Lower lobe of right lung (tissue), 2 donors: ENCODE data around the gene MYF6. TPM values are rescaled to one million over a fixed set of nuclear protein-coding genes. Genes with fewer than 3 reads are reported as not detected.

Experiments
- ATAC-seq, 2 donors: fragments of 200-7000 bp; cut with Tn5 transposase; one replicate each; pipeline ENCODE4 v1.9.1; 2020 to 2022; ENCODE audit warnings: mild to moderate bottlenecking in 2 of 2, moderate library complexity in 2 of 2
- DNase-seq: peaks from one replicate; pipeline ENCODE4 v3.0.0-alpha.2; 2020
- H3K27ac ChIP-seq: fragments of 200-600 bp; one replicate; pipeline ENCODE4 v1.8.0; 2022
- H3K27me3 ChIP-seq: fragments of 200-600 bp; one replicate; pipeline ENCODE4 v1.8.0; 2022; ENCODE audit warnings: low read depth
- H3K36me3 ChIP-seq: fragments of 200-600 bp; one replicate; pipeline ENCODE4 v1.8.0; 2022; ENCODE audit warnings: mild to moderate bottlenecking
- H3K4me1 ChIP-seq: fragments of 200-600 bp; one replicate; pipeline ENCODE4 v1.8.0; 2022
- H3K4me3 ChIP-seq: fragments of 200-600 bp; one replicate; pipeline ENCODE4 v1.8.0; 2022; ENCODE audit warnings: mild to moderate bottlenecking
- H3K9me3 ChIP-seq: fragments of 200-600 bp; one replicate; pipeline ENCODE4 v1.8.0; 2022
- intact Hi-C: fragments of 100-400 bp; cut with DNase I; formaldehyde crosslinking; loops from one replicate; pipeline ENCODE4 v1.11.0; 2022
- total RNA-seq: library from RNA; stranded (reverse); fragmentation: NEBNext Ultra II Directional; extraction: Animal tissue kit (Norgen Biotek cat#: 25700); gene quantifications from one replicate; pipeline ENCODE4 v1.2.1, GENCODE V29; 2021
- TF ChIP-seq, protein P1 (sequence below): fragments of 200-600 bp; IDR thresholded peaks from one replicate; pipeline ENCODE4 v1.8.0; 2022; ENCODE audit warnings: antibody characterized with exemption, mild to moderate bottlenecking
- donor health status: DM: no; HTN: yes; CAD: no; lungs with severe emphysema.

The MYF6 gene
- total RNA-seq, 1 donor from 2014 or later, result not detected

DNA sequence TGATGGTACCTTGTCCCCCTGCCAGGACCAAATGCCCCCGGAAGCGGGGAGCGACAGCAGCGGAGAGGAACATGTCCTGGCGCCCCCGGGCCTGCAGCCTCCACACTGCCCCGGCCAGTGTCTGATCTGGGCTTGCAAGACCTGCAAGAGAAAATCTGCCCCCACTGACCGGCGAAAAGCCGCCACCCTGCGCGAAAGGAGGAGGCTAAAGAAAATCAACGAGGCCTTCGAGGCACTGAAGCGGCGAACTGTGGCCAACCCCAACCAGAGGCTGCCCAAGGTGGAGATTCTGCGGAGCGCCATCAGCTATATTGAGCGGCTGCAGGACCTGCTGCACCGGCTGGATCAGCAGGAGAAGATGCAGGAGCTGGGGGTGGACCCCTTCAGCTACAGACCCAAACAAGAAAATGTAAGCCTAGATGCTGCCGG lies 410 bp downstream of the MYF6 start:
- Histone ChIP-seq H3K27ac (no peak overlapping the region), H3K9me3 (no peaks in the 10 kb centered on the region), H3K4me1 (no peaks in the 10 kb centered on the region), H3K36me3 (no peaks in the 10 kb centered on the region), H3K27me3 (peaks cover 24% of the 10 kb centered on the region), H3K4me3 (no peak overlapping the region)
- intact Hi-C loops, result no loop called here
- TF ChIP-seq, protein P1, sequence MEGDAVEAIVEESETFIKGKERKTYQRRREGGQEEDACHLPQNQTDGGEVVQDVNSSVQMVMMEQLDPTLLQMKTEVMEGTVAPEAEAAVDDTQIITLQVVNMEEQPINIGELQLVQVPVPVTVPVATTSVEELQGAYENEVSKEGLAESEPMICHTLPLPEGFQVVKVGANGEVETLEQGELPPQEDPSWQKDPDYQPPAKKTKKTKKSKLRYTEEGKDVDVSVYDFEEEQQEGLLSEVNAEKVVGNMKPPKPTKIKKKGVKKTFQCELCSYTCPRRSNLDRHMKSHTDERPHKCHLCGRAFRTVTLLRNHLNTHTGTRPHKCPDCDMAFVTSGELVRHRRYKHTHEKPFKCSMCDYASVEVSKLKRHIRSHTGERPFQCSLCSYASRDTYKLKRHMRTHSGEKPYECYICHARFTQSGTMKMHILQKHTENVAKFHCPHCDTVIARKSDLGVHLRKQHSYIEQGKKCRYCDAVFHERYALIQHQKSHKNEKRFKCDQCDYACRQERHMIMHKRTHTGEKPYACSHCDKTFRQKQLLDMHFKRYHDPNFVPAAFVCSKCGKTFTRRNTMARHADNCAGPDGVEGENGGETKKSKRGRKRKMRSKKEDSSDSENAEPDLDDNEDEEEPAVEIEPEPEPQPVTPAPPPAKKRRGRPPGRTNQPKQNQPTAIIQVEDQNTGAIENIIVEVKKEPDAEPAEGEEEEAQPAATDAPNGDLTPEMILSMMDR, result no peak
- ATAC-seq (no peak), DNase-seq (no peak)

DNA sequence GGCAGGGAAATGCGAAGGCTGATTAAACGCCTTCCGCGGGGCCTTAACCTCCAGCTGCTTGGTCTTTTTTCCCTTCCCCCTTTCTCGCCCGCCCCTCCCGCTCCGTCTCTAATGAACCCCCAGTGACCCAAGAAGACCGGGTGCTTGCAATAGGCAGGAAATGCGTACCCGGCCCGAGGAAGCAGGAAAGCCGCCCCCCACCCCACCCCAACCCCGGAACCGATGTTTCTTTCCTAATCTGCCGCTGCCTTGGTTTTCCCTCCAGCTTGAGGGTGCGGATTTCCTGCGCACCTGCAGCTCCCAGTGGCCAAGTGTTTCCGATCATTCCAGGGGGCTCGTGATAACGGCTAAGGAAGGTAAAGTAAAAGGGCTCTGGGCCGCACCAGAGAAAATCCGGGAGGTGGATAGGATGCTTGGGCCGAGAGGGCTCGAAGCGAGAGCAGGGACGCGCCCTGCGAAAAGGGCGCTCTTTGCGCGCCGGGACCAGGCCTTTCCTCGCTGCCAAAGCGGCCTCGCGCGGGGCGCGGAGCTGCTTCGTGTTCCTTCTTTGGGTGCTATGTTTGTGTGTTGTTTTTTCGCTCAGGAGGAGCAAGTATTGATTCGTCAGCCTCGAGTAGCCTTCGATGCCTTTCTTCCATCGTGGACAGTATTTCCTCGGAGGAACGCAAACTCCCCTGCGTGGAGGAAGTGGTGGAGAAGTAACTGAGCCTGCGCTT lies 983 bp downstream of the MYF6 start:
- Histone ChIP-seq H3K9me3 (no peaks in the 10 kb centered on the region), H3K27ac (no peak overlapping the region), H3K27me3 (peaks cover 25% of the 10 kb centered on the region), H3K36me3 (no peaks in the 10 kb centered on the region), H3K4me3 (no peak overlapping the region), H3K4me1 (no peaks in the 10 kb centered on the region)
- DNase-seq (no peak), ATAC-seq (no peak)
- TF ChIP-seq, protein P1, result no peak
- intact Hi-C loops, result no loop called here

DNA sequence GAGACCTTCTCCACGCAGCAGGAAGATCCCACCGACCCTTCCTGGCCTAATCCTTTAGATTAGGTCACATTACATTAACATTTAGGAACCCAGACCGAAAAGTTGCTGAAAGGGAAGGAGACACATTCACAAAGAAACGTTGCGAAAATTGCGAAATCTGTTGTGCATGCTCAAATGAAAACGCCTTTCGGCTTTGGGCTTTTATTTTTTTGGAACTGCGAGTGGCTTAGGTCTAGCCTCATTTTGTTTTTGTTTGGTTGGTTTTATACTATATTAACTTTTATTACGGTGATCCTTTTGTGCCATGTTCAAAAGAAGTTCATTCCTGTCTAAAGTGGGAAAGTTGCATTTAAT lies 1.5 kb downstream of the MYF6 start:
- no peak overlapping the region for H3K27ac ChIP-seq
- H3K4me1 ChIP-seq, result no peaks in the 10 kb centered on the region
- intact Hi-C loops, result no loop called here
- peaks cover 31% of the 10 kb centered on the region for H3K27me3 ChIP-seq
- no peaks in the 10 kb centered on the region for H3K36me3 ChIP-seq
- TF ChIP-seq, protein P1, result no peak
- ATAC-seq (no peak), DNase-seq (no peak)
- no peak overlapping the region for H3K4me3 ChIP-seq
- H3K9me3 ChIP-seq, result no peaks in the 10 kb centered on the region

DNA sequence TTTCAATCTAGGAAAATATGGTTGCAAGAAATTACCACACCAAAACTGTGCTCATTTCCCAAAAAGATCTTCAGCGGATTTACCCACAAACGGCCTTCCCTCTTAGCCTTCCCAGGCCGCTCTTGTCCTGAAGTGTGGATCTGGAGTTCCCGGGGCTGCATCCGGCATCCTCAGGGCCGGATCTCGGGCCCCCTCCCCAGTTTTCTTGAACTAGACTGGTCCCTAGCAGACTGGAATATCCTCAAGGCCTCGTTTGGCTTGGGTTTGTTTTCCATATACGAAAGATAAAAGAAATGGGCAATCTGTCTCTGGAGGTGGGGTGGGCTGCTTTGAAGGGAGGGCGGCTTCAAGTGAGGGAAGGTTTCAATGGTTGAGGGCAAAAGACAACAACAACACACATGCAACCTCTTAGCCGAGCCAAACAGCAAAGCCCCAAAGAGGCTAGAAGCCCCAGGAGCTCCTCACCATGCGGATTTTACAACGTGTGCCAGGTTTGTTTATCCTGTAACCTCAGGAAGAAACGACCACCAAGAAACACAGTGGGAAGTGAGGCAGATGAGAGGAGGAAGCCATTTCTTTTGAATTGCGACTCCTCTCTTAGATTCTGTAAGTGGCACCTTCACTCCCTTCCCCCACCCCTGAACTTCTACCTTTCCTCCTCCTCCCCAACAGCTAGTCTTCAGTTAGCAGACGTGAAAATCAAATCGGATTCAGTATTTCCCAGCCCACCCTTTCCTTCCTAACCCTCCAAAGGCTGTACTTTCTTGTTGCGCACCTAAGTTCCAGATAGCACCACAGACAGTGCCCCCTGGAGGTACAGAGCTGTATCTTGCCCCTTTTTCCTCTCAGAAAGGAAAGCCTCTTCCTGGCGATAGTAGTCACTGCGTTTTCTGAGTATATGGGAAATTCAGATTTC lies 2.6 kb downstream of the MYF6 start:
- ATAC-seq, result no peak
- TF ChIP-seq, protein P1, result no peak
- no peak for DNase-seq
- intact Hi-C loops, result no loop called here
- no peak overlapping the region for H3K27ac ChIP-seq
- H3K27me3 ChIP-seq, result peaks cover 31% of the 10 kb centered on the region
- H3K9me3 ChIP-seq, result no peaks in the 10 kb centered on the region
- H3K4me3 ChIP-seq, result no peak overlapping the region
- H3K36me3 ChIP-seq, result no peaks in the 10 kb centered on the region
- no peaks in the 10 kb centered on the region for H3K4me1 ChIP-seq

DNA sequence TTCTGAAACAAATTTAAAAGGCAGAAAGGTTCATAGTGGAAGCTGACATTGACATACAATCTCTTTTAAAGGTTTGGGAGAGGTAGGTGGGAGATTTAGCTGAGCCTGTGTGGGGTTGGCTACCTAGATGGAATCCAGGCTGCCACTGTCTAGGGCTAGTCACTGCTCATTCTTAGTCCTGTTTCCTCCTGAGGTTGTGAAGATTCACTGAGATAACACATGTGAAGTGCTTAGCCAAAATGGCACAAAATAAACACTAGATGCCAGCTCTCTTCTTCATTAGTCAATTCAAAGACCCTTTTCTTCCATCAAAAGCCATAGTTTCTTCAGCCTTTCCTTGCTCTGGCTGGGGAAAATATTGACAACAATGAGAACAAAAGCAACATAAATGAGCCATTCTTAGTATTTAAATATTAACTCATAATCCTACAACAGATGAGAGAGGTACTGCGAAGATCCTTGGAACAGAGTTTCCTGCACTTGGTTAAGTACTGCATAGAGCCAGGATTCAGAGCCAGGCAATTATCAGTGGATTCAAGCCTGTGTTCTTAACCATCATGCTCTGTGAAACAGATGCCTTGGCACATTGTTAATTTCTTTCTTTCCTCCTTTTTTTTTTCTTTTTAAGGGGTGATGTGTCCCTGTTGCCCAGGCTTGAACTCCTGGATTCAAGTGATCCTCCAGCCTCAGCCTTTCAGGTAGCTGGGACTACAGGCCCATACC lies 3.5 kb downstream of the MYF6 start:
- H3K4me3 ChIP-seq, result no peak overlapping the region

More for the DNA sequence above, 3.5 kb downstream of the MYF6 start:
- no peaks in the 10 kb centered on the region for H3K36me3 ChIP-seq
- TF ChIP-seq, protein P1, result no peak
- H3K27me3 ChIP-seq, result peaks cover 31% of the 10 kb centered on the region
- no peak overlapping the region for H3K27ac ChIP-seq
- no peak for ATAC-seq
- DNase-seq, result no peak
- H3K4me1 ChIP-seq, result no peaks in the 10 kb centered on the region
- intact Hi-C loops, result no loop called here
- no peaks in the 10 kb centered on the region for H3K9me3 ChIP-seq
